Activated effector memory CD4-positive, alpha-beta T cell treated with Interleukin-2 at 50 U/mL for 16 hours (primary cell): Measurements from ENCODE around the gene SPOP.
"Not testable (repeated sequence)": the region's sequence is repeated elsewhere in the genome, so short reads cannot be mapped to it uniquely, and the experiment has no call there.

Experiments
- DNase-seq: peaks from one replicate; pipeline ENCODE4 v3.0.0-alpha.2; 2020

Gene SPOP

GRCh38 chr17:49677933-49678847, at the start of gene SPOP:
Gene SPOP (minus strand): TSS chr17:49678097. CDS start chr17:49622810, 55,287 bp downstream.
- peak; percentile 98 for DNase-seq

- no peak for DNase-seq
Observed at GRCh38 chr17:49727380-49727779, 49.5 kb upstream of the SPOP start.

GRCh38 chr17:49725452-49726130, 47.7 kb upstream of the SPOP start:
- no peak for DNase-seq

GRCh38 chr17:49724552-49724951, 46.7 kb upstream of the SPOP start:
- DNase-seq, result not testable (repeated sequence)

GRCh38 chr17:49723423-49723822, 45.5 kb upstream of the SPOP start:
- DNase-seq, result no peak

- no peak for DNase-seq
Observed at GRCh38 chr17:49722066-49722465, 44.2 kb upstream of the SPOP start.

GRCh38 chr17:49717371-49717861, 39.5 kb upstream of the SPOP start:
- DNase-seq, result no peak

GRCh38 chr17:49716668-49717364, 38.9 kb upstream of the SPOP start:
- DNase-seq, result no peak

- peak; percentile 10 for DNase-seq
Observed at GRCh38 chr17:49715717-49716279, 37.9 kb upstream of the SPOP start.

- DNase-seq, result peak; percentile 20
Observed at GRCh38 chr17:49715216-49715615, 37.3 kb upstream of the SPOP start.

- no peak for DNase-seq
Observed at GRCh38 chr17:49708515-49709183, 30.8 kb upstream of the SPOP start.

GRCh38 chr17:49707608-49708514, 30.0 kb upstream of the SPOP start, which contains the start of gene SLC35B1:
Gene SLC35B1 (minus strand): TSS chr17:49707964. CDS start chr17:49707833, 131 bp downstream.
- DNase-seq, result peak; percentile 97

- no peak for DNase-seq
Observed at GRCh38 chr17:49707246-49707607, 29.3 kb upstream of the SPOP start.

- no peak for DNase-seq
Observed at GRCh38 chr17:49705254-49705653, 27.4 kb upstream of the SPOP start.

GRCh38 chr17:49703557-49704277, 25.8 kb upstream of the SPOP start:
- DNase-seq, result no peak

GRCh38 chr17:49700960-49701359, 23.1 kb upstream of the SPOP start:
- DNase-seq, result no peak

GRCh38 chr17:49699966-49700575, 22.2 kb upstream of the SPOP start:
- DNase-seq, result no peak

GRCh38 chr17:49698005-49698404, 20.1 kb upstream of the SPOP start:
- DNase-seq, result no peak

GRCh38 chr17:49696233-49696761, 18.4 kb upstream of the SPOP start:
- DNase-seq, result no peak
